ENCODE measurements around the gene ANGPTL2.

DNA sequence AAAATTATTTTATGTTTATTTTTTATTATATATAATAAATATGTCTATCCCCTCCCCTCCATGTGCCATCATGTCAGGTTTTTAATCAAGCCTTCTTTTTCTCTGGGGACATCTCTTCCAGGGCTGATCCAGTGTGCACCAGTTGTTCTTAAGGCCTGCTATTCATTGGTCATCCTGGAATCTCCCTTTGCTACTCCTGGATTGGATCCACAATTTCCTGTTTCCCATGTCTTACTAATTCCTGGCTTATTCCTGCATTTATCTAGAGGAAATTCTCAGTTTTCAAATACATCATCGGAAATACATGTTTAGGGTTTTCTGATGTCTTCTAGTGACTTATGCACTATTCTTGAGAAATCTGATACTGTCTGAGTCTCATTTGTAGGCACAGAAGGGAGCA, 56.8 kb downstream of the ANGPTL2 start:
- TF ChIP-seq, protein P1, sequence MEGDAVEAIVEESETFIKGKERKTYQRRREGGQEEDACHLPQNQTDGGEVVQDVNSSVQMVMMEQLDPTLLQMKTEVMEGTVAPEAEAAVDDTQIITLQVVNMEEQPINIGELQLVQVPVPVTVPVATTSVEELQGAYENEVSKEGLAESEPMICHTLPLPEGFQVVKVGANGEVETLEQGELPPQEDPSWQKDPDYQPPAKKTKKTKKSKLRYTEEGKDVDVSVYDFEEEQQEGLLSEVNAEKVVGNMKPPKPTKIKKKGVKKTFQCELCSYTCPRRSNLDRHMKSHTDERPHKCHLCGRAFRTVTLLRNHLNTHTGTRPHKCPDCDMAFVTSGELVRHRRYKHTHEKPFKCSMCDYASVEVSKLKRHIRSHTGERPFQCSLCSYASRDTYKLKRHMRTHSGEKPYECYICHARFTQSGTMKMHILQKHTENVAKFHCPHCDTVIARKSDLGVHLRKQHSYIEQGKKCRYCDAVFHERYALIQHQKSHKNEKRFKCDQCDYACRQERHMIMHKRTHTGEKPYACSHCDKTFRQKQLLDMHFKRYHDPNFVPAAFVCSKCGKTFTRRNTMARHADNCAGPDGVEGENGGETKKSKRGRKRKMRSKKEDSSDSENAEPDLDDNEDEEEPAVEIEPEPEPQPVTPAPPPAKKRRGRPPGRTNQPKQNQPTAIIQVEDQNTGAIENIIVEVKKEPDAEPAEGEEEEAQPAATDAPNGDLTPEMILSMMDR (IDR thresholded peaks at IDR 0.05) = no peak
- TF ChIP-seq POLR2A (IDR thresholded peaks at IDR 0.05) = no peak
